CD4-positive, alpha-beta T cell treated with Interleukin-4 for 1 hour (primary cell): ENCODE data around the gene COX17.
"Not testable (repeated sequence)": the region's sequence is repeated elsewhere in the genome, so short reads cannot be mapped to it uniquely, and the experiment has no call there.

ENCODE experiments used
- DNase-seq, 2 donors: peaks; one replicate each; pipeline ENCODE4 v3.0.0-alpha.2; 2020 to 2022

COX17 gene, protein sequence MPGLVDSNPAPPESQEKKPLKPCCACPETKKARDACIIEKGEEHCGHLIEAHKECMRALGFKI

DNA sequence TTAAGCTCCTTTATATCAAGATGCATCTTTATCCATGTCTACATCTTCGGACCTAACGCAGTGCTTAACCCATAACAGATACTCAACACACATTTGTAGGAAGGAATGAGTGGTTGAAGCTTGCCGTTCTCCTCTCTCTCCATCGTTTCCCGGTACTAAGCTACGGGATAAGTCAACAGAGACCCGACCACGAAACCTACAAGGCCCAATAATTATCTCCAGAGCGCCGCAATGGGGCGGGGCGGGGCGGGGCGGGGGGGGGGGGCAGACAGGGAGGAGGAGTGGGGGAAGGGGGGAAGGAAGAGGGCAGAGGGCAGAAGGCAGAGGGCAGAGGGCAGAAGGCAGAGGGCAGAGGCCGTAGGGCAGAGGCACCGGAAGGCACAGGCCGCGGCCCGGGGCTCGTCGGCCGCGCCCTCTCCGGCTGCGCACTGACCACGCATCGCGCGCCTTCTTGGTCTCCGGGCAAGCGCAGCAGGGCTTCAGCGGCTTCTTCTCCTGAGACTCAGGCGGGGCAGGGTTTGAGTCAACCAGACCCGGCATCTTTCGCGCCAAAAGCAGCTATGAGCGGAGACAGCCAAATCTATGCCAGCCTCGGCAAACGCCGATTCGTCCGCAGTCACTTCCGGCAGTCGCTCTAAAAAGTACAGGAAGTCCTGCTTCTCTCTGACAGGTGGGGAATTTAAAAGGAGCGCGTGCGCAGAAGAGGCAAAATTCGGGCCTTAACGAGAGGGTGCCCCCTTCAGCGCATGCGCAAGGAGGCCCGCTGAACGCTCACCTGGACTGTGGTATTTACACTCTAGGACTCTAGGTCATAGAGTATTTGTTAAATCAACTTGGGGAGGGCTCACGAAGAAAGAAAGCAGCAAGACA, at the start of gene COX17:
TSS of gene COX17 (minus strand) at position 636 of the 870 bp plus-strand sequence. CDS start at position 540, 96 bp downstream.
- peak; percentile 99 for DNase-seq

DNA sequence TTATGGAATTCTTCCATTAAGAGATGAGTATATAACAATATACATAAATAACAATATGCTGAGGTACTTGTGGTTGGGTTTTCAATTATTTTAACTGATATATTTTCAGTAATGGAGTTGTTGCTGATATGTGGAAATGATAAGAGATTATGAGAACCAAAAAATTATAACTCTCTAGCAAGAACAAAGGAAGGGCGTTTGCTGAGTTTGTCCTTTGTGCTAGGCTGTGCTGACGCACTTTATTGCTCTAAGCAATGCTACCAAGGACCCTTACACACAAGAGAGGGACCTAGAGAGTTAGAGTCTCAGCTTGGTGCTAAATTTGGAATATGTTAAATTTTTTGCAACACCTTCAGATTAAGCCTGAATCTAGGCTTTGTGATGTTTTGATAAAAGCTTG, 49.7 kb upstream of the COX17 start:
- no peak for DNase-seq

DNA sequence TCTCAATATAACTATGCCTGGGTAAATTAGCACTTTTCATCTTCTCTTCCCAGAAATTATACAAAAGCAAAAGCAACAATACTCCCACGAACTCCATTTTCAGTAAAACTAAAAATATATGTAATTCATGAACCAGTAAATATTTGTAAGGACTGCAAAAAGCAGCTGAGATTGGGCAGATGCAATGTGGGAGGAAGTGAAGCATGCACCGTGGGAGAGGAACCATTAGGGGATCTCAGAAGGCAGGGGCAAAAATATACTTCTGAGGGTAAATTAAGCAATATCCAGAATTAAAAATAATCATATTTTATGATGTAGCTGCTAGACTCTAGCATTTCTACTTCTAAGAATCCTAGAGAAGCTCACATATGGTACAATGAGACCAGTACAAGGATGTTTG, 45.8 kb upstream of the COX17 start:
- no peak for DNase-seq

DNA sequence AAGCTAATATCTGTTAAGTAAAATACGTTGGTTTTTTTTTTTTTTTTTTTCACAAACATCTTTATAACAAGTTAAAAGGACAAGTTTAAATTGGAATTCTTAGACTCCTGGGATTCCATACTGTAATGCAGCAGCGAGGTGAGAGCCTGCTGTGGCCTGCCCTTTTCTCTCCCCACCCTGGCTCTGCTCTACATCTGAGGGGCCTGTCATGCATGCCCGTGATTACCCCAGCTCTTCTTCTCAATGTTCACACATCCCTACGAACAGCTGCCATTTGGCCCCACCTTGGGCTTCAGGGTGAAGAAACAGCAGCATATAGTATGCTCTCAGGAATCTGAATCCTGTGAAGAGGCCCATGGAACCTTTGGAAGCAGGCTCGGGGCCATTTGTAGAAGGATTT, 40.3 kb upstream of the COX17 start:
- no peak for DNase-seq

DNA sequence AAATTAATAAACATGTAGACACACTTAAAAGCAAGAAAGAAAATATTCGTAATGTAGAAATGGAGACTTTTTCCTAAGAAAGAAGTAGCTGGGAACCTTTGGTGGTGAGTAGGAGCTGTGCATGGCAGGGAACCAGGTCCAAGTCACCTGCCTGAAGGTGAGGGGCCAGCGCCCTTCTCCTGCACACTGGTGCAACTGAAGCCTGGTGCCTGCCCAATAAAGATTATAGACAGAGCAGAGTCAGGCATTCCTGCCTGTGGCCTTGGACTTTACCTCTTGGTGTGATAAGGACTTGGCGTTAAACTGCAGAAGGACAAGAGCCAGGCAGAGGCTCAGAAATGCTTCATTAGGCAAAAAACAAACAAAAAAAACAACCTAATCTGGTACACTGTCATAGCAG, 39.8 kb upstream of the COX17 start:
- no peak for DNase-seq

DNA sequence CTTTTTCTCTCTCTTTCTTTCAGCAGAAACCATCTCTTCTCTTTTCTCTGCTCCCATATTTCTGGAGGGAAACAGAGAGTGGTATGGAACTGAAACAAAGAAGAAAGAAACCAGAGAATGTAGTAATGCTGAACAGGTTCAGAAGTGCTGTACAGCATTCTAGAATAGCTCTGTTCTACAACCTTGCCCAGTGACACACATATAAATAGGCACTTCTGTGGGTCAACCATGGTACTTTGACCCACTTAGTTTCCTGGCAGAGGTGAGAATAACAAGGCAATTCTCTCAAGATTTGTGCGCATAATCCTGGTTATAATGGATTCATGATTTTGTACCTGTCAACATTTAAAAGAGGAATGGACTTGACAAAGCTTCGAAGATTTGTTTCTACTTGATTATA, 37.9 kb upstream of the COX17 start:
- DNase-seq: no peak

DNA sequence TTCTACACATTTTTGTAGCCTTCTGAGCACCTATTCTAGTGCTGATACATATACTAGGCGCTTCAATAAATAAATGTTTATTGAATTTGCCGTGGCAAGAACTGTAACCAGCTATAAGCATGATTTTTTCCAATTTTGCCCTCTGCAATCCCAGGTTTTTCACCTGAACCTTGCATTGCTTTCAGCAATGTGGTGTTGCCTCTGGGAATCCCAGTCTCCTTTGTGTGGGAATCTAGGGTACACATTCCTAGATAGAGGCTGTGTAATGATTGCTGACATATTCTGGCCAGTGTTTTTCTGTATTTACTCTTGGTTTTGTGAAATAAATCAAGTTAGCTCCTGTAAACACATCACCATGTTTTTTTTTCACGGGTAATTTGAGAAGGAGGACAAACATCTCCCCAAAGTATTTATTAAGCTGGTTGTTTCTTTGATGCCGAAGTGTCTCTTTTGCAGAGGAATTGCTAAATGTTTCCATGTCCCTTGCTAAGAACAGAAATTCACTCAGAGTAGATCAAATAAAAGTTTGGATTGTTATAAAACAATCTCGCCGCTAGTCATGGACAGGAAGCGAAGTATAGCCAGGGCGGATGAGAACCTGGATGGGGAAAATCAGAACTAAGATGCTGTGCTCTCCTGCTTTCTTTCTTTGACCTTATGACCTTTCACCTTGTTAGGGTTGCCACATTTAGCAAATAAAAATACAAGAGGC, 26.8 kb upstream of the COX17 start:
- no peak for DNase-seq

DNA sequence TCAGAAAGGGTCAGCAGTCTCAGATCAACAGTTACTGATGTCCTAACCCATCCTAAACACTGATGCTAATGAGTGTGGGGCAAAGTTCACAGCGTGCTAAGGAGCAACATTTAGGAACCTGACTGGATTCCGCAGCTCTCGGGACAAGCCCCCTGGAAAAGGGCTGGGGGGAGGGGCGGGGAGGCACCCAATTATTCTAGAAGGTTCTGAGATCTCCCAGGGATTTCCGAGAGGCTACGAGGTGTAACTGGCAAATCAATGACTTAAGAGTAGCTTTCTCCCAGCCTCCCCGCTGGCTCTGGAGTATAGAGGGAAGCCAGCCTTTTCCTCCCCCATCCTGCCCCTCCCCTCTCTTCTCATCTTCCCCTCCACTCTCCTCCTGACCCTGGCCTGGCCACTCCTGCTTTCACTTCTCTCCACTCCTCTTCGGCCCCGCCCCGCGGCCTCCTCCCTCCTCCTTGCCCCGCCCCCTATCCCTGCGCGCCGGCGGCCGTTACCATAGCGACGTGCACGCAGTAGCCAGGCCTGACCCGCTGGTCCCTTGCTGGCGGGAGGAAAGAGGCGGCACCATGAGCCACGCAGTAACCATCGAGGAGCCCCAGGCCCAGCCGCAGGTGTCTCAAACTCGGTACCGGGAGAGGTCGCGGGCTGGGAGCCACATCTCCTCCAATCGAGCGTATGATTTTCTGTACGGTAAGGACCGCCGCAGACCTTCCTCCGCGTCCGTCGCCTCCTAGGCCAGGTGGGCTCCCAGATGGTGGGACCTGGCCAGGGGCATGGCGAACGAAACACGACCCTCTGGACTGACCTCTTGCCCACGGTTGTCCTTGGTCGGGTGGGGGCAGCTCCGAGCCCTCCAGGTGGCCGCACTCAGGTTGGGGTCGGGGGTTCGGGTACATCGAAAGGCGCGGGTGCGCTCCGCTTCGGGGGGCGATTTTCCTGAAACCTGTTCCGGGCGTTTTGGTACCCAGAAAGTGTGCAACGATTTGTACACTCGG, 25.6 kb upstream of the COX17 start, which contains the start of gene CFAP91:
TSS of gene CFAP91 (plus strand) at position 493 of the 998 bp plus-strand sequence. CDS start at position 570, 77 bp downstream.
- peak; percentile 91 to 95 for DNase-seq

DNA sequence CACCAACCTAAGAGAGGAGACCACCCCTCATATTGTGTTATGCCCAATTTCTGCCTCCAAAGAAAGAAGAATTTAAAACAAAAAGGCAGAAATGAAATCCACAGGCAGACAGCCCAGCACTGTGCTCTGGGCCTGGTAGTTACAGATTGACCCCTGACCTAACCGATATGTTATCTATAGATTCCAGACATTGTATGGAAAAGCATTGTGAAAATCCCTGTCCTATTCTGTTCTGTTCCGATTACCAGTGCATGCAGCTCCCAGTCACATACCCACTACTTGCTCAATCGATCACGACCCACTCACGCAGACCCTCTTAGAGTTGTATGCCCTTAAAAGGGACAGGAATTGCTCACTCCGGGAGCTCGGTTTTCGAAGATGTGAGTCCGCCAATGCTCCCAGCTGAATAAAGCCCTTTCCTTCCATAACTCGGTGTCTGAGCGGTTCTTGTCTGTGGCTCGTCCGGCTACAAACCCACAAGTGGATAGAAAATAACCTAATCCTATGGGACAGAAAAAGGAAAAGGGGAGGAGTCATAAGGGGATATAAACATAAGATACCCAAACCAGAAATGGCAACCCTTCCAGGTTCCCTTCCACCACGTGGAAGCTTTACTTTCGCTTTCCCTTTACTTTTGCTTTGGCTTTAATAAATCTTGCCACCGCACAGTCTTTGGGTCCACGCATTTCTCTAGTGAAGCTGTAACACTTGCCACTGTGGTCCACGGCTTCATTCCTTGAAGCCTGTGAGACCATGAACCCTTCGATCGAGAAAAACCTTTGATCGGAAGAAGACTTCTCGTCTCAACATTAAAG, 23.9 kb upstream of the COX17 start:
- DNase-seq: no peak

DNA sequence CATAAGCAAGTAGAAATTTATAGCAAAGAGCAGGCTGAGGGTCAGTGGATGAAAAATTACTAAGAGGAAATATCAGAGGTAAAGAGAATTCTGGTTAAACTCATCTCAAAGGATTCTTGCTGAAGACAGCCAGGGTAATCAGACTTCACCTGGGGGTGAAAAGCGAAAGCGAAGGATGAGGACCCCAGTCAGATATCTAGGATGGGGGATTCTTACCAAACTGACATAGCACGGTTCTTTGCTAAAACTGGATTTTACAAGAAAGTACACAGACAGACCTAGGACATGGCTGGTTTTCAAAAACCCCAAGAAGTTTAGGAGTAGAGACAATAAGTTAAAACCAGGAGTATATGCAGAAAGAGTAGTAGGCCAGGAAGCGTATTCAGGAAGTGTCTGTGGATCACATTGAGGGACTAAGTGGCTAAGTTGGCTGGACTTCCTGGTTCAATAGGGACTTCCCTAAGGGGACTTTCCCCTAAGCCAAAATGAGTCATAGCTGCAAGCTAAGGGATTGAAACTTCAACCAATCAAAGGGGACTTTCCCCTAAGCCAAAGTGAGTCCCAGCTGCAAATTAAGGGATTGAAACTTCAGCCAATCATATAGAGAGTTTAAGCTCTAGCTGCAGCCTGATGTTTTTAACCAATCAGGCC, 23.2 kb upstream of the COX17 start:
- peak; percentile 65 to 70 for DNase-seq

DNA sequence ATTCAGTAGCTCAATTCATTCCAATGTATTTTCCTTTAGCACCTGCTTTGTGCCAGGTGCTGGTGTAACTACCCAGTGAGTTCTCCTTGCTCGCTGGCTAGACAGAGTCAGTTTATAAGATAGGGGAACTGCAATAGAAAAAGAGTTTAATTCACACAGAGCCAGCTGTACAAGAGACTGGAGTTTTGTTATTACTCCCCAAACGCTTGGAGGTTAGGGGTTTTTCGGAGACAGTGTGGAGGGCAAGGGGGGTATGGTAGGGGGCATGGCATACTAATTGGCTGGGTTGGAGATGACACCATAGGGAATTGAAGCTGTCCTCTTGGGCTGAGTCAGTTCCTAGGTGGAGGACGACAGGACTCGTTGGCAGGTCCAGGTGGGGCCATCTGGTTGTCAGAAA, 20.2 kb upstream of the COX17 start:
- DNase-seq: no peak

DNA sequence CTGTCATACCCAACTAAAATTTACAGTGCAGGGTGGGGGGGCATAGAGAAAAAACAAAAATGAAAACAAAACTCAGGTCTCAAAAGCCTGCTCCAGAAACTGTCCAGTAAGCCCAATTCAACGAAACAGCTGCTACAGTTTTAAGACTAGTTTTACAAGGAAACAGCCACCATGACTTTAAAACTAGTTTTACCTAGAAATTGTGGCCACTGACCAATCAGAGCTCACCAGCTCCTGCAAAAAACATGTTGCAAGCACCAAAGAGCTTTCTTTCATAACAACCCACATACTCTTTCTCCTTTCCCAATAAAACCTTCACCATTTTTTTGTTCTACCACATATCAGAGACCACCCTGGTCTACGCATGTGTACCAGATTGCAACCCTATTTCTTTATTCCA, 18.3 kb upstream of the COX17 start:
- no peak for DNase-seq

DNA sequence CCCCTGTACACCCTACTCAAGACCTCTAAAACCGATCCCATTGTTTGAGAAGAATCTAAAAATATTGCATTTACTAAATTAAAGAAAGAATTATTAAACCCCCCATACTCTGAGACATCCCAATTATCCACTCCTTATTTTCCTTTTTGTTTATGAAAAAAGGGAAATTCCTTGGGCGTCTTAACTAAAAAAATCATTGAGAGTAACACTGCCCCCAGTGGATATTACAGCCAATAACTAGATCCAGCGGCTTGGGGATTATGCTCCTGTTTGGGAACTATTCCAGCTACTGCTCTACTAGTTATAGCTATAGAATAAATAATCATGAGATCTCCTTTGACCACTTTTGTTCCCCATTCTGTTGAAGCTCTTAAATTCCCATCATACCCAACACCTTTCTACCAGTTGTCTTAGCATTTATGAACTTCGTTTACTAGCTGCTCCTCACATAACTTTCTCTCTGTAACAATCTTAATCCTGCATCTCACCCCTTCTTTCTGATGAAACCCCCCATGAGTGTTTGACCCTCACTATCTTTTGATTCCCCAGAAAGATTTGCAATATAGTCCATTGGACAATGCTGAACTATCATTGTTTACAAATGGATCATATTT, 12.9 kb upstream of the COX17 start:
- DNase-seq: no peak

DNA sequence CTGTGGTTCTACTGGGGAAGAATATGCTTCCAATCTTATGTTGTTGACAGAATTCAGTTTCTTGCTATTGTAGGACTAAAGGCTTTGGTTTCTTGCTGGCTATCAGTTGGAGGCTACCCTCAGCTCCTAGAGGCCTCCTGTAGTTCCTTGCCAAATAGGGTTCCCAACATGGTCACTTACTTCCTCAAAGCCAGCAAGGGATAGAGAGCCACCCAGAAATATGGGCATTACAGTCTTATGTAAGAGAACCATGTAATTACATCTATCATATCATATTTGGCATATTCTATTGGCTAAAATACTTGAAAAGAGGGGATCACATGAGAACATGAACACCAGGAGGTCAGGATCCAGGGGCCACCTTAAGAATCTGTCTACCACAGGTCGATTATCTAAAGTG, 6.2 kb upstream of the COX17 start:
- DNase-seq: no peak

DNA sequence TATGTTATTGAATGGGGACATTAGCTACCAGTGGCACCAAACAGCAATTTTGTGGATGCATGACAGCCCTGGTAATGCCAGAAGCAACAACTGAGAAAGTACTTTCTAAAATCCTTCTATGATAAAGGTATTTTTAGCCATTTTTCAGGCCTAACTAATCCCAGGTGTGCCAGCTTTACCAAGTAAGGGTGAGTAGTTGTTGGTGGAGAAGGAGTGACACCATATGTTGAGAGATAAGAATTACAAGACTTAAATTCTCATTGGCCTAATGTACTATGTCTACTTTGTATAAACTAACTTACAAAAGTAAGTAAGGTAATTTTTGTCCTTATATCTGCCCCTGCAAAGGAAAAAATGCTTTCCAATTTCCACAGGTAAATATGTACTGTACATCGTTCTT, 4.1 kb upstream of the COX17 start:
- peak in 1 of 2 donors; percentile 42 for DNase-seq

DNA sequence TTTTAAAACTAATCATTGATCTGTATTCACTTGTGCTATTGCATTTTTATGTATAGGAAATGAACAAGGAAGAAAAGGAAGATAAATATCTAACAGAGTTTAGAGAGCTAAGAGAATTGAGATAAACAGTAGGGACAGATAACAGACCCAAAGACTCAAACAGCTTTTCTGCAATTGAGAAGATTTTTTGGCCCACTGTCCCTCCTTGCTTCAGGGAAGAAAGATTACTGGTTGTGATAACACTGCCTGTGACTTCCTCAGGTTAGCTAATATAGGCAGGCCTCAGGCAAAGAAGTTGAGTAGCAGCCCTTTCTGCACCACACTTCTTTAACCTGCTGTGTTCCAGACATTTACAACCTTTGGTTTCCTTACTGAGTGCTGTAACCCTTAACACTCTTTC, 2.7 kb upstream of the COX17 start:
- no peak for DNase-seq

DNA sequence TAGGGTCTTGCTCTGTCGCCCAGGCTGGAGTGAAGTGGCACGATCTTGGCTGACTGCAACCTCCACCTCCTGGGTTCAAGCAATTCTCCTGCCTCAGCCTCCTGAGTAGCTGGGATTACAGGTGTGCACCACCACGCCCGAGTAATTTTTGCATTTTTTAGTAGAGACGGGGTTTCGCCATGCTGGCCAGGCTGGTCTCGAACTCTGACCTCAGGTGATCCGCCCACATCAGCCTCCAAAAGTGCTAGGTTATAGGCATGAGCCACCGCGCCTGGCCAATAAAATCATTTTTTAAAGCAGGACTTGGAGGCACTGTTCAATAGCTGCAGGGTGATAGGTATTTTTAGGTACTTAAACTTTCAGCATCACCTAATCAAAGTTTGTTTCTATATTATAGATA, 1.0 kb upstream of the COX17 start:
- not testable (repeated sequence) for DNase-seq

DNA sequence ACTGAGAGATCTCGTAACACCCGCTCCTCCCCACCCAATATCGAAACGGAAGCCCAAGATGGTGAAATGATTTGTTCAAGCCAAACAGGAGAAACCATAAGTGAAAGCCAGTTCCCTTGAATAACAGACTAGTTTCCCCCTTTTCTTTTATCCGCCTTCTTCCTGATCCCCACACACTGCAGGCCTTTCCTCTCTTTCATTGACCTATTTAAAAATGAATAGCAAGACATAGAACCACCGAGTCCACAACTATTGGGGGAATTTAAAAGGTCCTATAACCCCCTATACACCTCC, 382 bp upstream of the COX17 start:
- DNase-seq: no peak

DNA sequence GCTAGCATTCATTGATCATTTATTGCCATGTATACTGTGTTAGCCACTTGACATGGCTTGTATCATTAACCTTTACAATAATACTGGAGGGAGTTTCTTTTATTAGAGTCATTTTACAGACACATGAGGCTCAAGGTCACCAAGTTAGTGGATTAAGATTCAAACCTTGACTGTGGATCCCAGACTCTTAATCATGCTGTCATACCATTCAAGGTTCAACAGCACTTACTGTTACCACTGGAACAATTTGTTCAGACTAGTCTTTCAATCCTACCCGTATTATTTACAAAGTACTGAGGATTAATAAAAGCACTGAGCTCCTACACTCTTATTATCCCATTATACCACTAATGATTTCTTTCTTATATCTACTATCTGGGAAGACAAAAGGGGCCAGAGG, 1.2 kb downstream of the COX17 start:
- DNase-seq: no peak

DNA sequence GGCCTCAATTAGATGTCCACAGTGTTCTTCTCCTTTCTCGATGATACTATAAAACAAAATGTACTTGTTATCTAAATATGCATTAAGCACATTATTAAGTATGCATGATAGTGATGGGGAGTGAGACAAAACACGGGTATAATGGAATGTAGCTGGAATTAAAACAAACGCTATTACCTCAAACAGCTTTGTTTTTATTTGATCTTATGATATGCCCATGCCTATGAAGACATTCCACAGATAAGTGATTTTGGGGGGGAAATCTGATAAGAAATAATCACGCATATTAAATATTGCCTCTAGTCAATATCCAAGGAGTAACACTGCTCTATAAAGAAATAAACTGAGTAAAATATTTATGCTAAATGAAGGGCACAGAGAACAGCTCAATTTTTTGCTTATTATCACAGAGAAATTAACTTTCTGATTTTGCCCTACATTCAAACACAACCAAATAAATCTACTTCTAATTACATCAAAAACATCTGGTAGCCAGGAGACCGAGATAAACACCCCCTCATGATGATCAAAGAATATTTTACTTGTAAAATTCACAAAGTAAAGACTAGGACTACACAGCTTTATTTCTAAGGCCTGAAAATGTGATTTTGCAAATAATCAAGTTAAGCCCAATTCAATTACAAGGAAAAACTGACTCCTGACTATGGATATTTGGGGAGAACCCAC, 1.9 kb downstream of the COX17 start:
- no peak for DNase-seq
